Endodermal cell (in vitro differentiated cells): ENCODE data around the gene HOMER2. TPM values are rescaled to one million over a fixed set of nuclear protein-coding genes. Genes with fewer than 3 reads are reported as not detected.

Experiments used
- DNase-seq: peaks from one replicate; pipeline ENCODE4 v3.0.0-alpha.2; 2017
- H3K27ac ChIP-seq: 2 replicates; pipeline ENCODE4 v1.5.1; 2013; ENCODE audit warnings: mild to moderate bottlenecking, low read depth, low read length, moderate library complexity
- H3K27me3 ChIP-seq: 2 replicates; pipeline ENCODE4 v1.6.1; 2013; ENCODE audit warnings: mild to moderate bottlenecking, low read length, moderate library complexity; ENCODE audit not compliant: insufficient read depth, control insufficient read depth, poor library complexity, severe bottlenecking
- H3K36me3 ChIP-seq: 2 replicates; pipeline ENCODE4 v1.7.0; 2013; ENCODE audit warnings: mild to moderate bottlenecking, low read length, moderate library complexity; ENCODE audit not compliant: control insufficient read depth, insufficient read depth
- H3K4me1 ChIP-seq: one replicate; pipeline ENCODE4 v1.7.0; 2013; ENCODE audit warnings: low read length; ENCODE audit not compliant: control insufficient read depth, insufficient read depth
- H3K4me3 ChIP-seq: 2 replicates; pipeline ENCODE4 v1.5.1; 2013; ENCODE audit warnings: mild to moderate bottlenecking, low read length, moderate library complexity
- H3K9ac ChIP-seq: 2 replicates; pipeline ENCODE4 v1.6.1; 2013; ENCODE audit warnings: mild to moderate bottlenecking, low read length, moderate library complexity; ENCODE audit not compliant: poor library complexity, severe bottlenecking; ENCODE audit errors: extremely low read depth
- H3K9me3 ChIP-seq: 2 replicates; pipeline ENCODE4 v1.6.1; 2013; ENCODE audit warnings: mild to moderate bottlenecking, low read length, moderate library complexity; ENCODE audit not compliant: control insufficient read depth
- H3K27ac Mint-ChIP-seq: 2 replicates; pipeline ENCODE4 v1.8.0; 2020; ENCODE audit warnings: mixed read lengths
- H3K27me3 Mint-ChIP-seq: 2 replicates; pipeline ENCODE4 v1.8.0; 2021; ENCODE audit warnings: mild to moderate bottlenecking, mixed read lengths; ENCODE audit not compliant: insufficient read depth
- H3K36me3 Mint-ChIP-seq: 2 replicates; pipeline ENCODE4 v1.8.0; 2020; ENCODE audit warnings: low read depth, mixed read lengths
- H3K4me1 Mint-ChIP-seq: 2 replicates; pipeline ENCODE4 v1.8.0; 2020; ENCODE audit warnings: mixed read lengths
- H3K4me3 Mint-ChIP-seq: 2 replicates; pipeline ENCODE4 v1.8.0; 2020; ENCODE audit warnings: mild to moderate bottlenecking, moderate library complexity, mixed read lengths
- H3K9me3 Mint-ChIP-seq: 2 replicates; pipeline ENCODE4 v1.8.0; 2020; ENCODE audit warnings: mild to moderate bottlenecking, mixed read lengths
- CTCF ChIP-seq: fragments of 200-600 bp; sonication (generic); conservative IDR thresholded peaks from 2 replicates; pipeline ENCODE4 v1.5.0; 2021; ENCODE audit warnings: antibody characterized with exemption, mild to moderate bottlenecking
- WGBS, 2 experiments: methylation state at CpG; one replicate each; pipeline versions ENCODE4 v1.1.5 to v1.1.7; 2013; ENCODE audit warnings: missing lambda C conversion rate in 2 of 2, mixed read lengths in 1 of 2; ENCODE audit not compliant: insufficient coverage in 1 of 2, insufficient read length in 1 of 2; 5-methylcytosine and 5-hydroxymethylcytosine counted together
- total RNA-seq, 2 donors: library from RNA; stranded (reverse); fragmentation: NEBNext Ultra II Directional in 1 of 2; extraction: Animal tissue kit (Norgen Biotek cat#: 25700) in 1 of 2; gene quantifications; 2 replicates in 1 of 2; 3 replicates in 1 of 2; pipeline ENCODE4 v1.2.1, GENCODE V29; 2021

HOMER2 gene
- total RNA-seq, 2 donors from 2014 or later: 31.8 to 32.7 TPM

GRCh38 chr15:82936966-82937711 lies 15.4 kb downstream of the HOMER2 start:
- Histone ChIP-seq H3K27ac (no peak overlapping the region), H3K36me3 (no peaks in the 10 kb centered on the region), H3K4me1 (no peaks in the 10 kb centered on the region), H3K4me3 (no peak overlapping the region), H3K27me3 (no peaks in the 10 kb centered on the region), H3K9ac (no peak overlapping the region), H3K9me3 (no peaks in the 10 kb centered on the region)
- Mint-ChIP-seq H3K36me3 (no peaks in the 10 kb centered on the region), H3K4me1 (peaks cover 3% of the 10 kb centered on the region), H3K9me3 (no peaks in the 10 kb centered on the region), H3K27me3 (peaks cover 6% of the 10 kb centered on the region), H3K4me3 (no peak overlapping the region), H3K27ac (no peak overlapping the region)
- no peak for TF ChIP-seq CTCF
- no peak for DNase-seq
- WGBS, 2 experiments: 94 to 100% methylated on average over 4 of the region's 4 CpGs

- Mint-ChIP-seq H3K36me3 (no peaks in the 10 kb centered on the region), H3K4me1 (peaks cover 3% of the 10 kb centered on the region), H3K4me3 (no peak overlapping the region), H3K27me3 (peaks cover 6% of the 10 kb centered on the region), H3K9me3 (no peaks in the 10 kb centered on the region), H3K27ac (no peak overlapping the region)
- Histone ChIP-seq H3K27ac (no peak overlapping the region), H3K27me3 (no peaks in the 10 kb centered on the region), H3K9me3 (no peaks in the 10 kb centered on the region), H3K36me3 (no peaks in the 10 kb centered on the region), H3K4me1 (no peaks in the 10 kb centered on the region), H3K4me3 (no peak overlapping the region), H3K9ac (no peak overlapping the region)
- no peak for TF ChIP-seq CTCF
- 89 to 100% methylated on average over 1 of the region's 1 CpG for WGBS, 2 experiments
- no peak for DNase-seq
Measured at GRCh38 chr15:82935382-82935781, 17.1 kb downstream of the HOMER2 start.

- H3K4me3 Mint-ChIP-seq: no peak overlapping the region
- H3K27me3 Mint-ChIP-seq: peaks cover 6% of the 10 kb centered on the region
- WGBS, 2 experiments: 90 to 91% methylated on average over 8 to 15 of the region's 15 CpGs
- H3K36me3 Mint-ChIP-seq: no peaks in the 10 kb centered on the region
- no peak overlapping the region for H3K27ac Mint-ChIP-seq
- Histone ChIP-seq H3K4me3 (no peak overlapping the region), H3K27me3 (no peaks in the 10 kb centered on the region), H3K36me3 (no peaks in the 10 kb centered on the region), H3K4me1 (no peaks in the 10 kb centered on the region), H3K9ac (no peak overlapping the region), H3K27ac (no peak overlapping the region), H3K9me3 (no peaks in the 10 kb centered on the region)
- TF ChIP-seq CTCF: no peak
- H3K4me1 Mint-ChIP-seq: peaks cover 3% of the 10 kb centered on the region
- no peaks in the 10 kb centered on the region for H3K9me3 Mint-ChIP-seq
- DNase-seq: no peak
Measured at GRCh38 chr15:82934100-82934880, 18.2 kb downstream of the HOMER2 start.
